ENCODE measurements around the gene MBD2. TPM values are rescaled to one million over a fixed set of nuclear protein-coding genes. Genes with fewer than 3 reads are reported as not detected.

The MBD2 gene
- total RNA-seq, 1 donor from 2014 or later: 111 TPM

DNA sequence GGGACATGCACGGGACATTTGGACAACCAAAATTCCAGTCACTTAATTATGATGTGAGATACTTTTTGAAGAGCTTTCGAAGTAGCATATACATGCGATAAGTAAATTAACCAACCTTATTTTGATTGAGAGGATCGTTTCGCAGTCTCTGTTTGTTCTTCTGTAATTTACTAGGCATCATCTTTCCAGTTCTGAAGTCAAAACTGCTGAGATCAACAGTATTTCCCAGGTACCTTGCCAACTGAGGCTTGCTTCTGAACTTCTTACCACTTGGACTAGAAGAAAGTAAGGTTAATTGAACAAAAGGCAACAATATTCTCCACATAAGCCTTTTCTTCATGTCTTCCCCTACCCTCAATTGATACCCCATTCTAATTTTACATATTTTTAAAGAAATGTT is 19.6 kb downstream of the MBD2 start:
- TF ChIP-seq, protein P1, sequence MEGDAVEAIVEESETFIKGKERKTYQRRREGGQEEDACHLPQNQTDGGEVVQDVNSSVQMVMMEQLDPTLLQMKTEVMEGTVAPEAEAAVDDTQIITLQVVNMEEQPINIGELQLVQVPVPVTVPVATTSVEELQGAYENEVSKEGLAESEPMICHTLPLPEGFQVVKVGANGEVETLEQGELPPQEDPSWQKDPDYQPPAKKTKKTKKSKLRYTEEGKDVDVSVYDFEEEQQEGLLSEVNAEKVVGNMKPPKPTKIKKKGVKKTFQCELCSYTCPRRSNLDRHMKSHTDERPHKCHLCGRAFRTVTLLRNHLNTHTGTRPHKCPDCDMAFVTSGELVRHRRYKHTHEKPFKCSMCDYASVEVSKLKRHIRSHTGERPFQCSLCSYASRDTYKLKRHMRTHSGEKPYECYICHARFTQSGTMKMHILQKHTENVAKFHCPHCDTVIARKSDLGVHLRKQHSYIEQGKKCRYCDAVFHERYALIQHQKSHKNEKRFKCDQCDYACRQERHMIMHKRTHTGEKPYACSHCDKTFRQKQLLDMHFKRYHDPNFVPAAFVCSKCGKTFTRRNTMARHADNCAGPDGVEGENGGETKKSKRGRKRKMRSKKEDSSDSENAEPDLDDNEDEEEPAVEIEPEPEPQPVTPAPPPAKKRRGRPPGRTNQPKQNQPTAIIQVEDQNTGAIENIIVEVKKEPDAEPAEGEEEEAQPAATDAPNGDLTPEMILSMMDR (IDR thresholded peaks at IDR 0.05): no peak
- no peak for DNase-seq (ENCODE audit: low spot score in 2 of 2)
- Histone ChIP-seq H3K4me3 (no peak overlapping the region), H3K9me3 (no peaks in the 10 kb centered on the region), H3K4me1 (peaks cover 0 to 12% of the 10 kb centered on the region in 2 donors), H3K27me3 (no peaks in the 10 kb centered on the region), H3K36me3 (peaks cover 0 to 17% of the 10 kb centered on the region in 2 donors), H3K27ac (no peak overlapping the region)
- intact Hi-C loops (cut with DNase I): no loop called here

- no peak for DNase-seq (ENCODE audit: low spot score in 2 of 2)
- Histone ChIP-seq H3K27me3 (no peaks in the 10 kb centered on the region), H3K27ac (no peak overlapping the region), H3K4me3 (no peak overlapping the region), H3K36me3 (peaks cover 0 to 17% of the 10 kb centered on the region in 2 donors), H3K9me3 (no peaks in the 10 kb centered on the region), H3K4me1 (peaks cover 0 to 12% of the 10 kb centered on the region in 2 donors)
- TF ChIP-seq, protein P1 (IDR thresholded peaks at IDR 0.05): no peak
- intact Hi-C loops (cut with DNase I): no loop called here
These were observed 20.6 kb downstream of the MBD2 start for GRCh38 chr18:54203914-54204313.

GRCh38 chr18:54202851-54203250 is 21.6 kb downstream of the MBD2 start:
- TF ChIP-seq, protein P1 (IDR thresholded peaks at IDR 0.05): no peak
- no peak for DNase-seq (ENCODE audit: low spot score in 2 of 2)
- Histone ChIP-seq H3K27ac (no peak overlapping the region), H3K27me3 (no peaks in the 10 kb centered on the region), H3K9me3 (no peaks in the 10 kb centered on the region), H3K4me3 (no peak overlapping the region), H3K36me3 (peaks cover 4 to 17% of the 10 kb centered on the region in 2 donors), H3K4me1 (peaks cover 0 to 12% of the 10 kb centered on the region in 2 donors)
- intact Hi-C loops (cut with DNase I): no loop called here

- TF ChIP-seq, protein P1 (IDR thresholded peaks at IDR 0.05): no peak
- DNase-seq (ENCODE audit: low spot score in 2 of 2): no peak
- no peaks in the 10 kb centered on the region for H3K27me3 ChIP-seq
These were observed 26.6 kb downstream of the MBD2 start for GRCh38 chr18:54197747-54198411.

DNA sequence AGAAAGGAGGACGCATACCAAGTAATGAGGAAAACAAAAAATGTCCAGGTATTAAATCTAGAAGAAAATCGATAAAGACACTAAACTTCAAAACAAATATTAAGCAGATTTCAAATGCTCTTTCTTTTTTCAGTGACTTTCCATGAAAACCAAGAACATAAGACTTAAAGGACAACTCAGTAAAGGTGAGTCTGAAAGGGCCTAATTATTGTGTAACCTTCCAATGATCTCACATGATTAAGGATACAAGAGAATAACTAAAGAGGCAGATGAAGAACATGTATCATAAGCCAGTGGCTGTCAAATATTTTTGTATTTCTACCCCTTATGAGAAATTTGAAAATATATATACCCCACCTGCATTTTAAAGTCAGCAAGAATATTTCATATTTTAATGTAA is 30.7 kb downstream of the MBD2 start:
- no peaks in the 10 kb centered on the region for H3K27me3 ChIP-seq
- H3K4me1 ChIP-seq: no peaks in the 10 kb centered on the region
- TF ChIP-seq, protein P1 (IDR thresholded peaks at IDR 0.05): no peak
- no peak for DNase-seq (ENCODE audit: low spot score in 2 of 2)
- no peak overlapping the region for H3K4me3 ChIP-seq
- no peak overlapping the region for H3K27ac ChIP-seq
- intact Hi-C loops (cut with DNase I): no loop called here
- no peaks in the 10 kb centered on the region for H3K9me3 ChIP-seq
- H3K36me3 ChIP-seq: peaks cover 4 to 5% of the 10 kb centered on the region in 2 donors

More at GRCh38 chr18:54197747-54198411, 26.6 kb downstream of the MBD2 start:
- Histone ChIP-seq H3K4me1 (no peaks in the 10 kb centered on the region), H3K9me3 (no peaks in the 10 kb centered on the region), H3K4me3 (no peak overlapping the region), H3K27ac (no peak overlapping the region), H3K36me3 (peaks cover 5 to 15% of the 10 kb centered on the region in 2 donors)
- intact Hi-C loops (cut with DNase I): no loop called here

Measured in ascending aorta (tissue), 2 donors.